Fibroblast of villous mesenchyme (primary cell): ENCODE measurements around the gene RBP3. TPM values are rescaled to one million over a fixed set of nuclear protein-coding genes. Genes with fewer than 3 reads are reported as not detected.

Experiments
- DNase-seq: peaks from one replicate; pipeline ENCODE4 v3.0.0-alpha.2; 2010; ENCODE audit warnings: low read depth
- H3K4me3 ChIP-seq: 2 replicates; pipeline ENCODE4 v1.5.1; 2011; ENCODE audit warnings: low read depth, mild to moderate bottlenecking, low read length
- CTCF ChIP-seq: IDR thresholded peaks from 2 replicates; pipeline ENCODE4 v1.5.1; 2012; ENCODE audit warnings: low read depth, mild to moderate bottlenecking, low read length; ENCODE audit not compliant: insufficient read depth
- total RNA-seq: library from RNA; depleted of rRNA; stranded (reverse); fragments of >200 nt; gene quantifications from 2 replicates; pipeline ENCODE4 v1.2.3, GENCODE V29; 2012

RBP3 gene
- total RNA-seq, 1 donor: not detected

- no peak for DNase-seq
- H3K4me3 ChIP-seq: no peak overlapping the region
- no peak for TF ChIP-seq CTCF
Observed at GRCh38 chr10:47316131-47316530, 32.0 kb upstream of the RBP3 start.

- no peak for TF ChIP-seq CTCF
- DNase-seq: no peak
- H3K4me3 ChIP-seq: no peak overlapping the region
Observed at GRCh38 chr10:47317251-47317650, 30.9 kb upstream of the RBP3 start.

- no peak for TF ChIP-seq CTCF
- H3K4me3 ChIP-seq: no peak overlapping the region
- DNase-seq: no peak
Observed at GRCh38 chr10:47318706-47319105, 29.5 kb upstream of the RBP3 start.

- no peak overlapping the region for H3K4me3 ChIP-seq
Observed at GRCh38 chr10:47319784-47320183, 28.4 kb upstream of the RBP3 start.

GRCh38 chr10:47320812-47321211 is 27.4 kb upstream of the RBP3 start:
- no peak for TF ChIP-seq CTCF
- H3K4me3 ChIP-seq: no peak overlapping the region
- no peak for DNase-seq

More at GRCh38 chr10:47319784-47320183, 28.4 kb upstream of the RBP3 start:
- no peak for TF ChIP-seq CTCF
- DNase-seq: no peak

GRCh38 chr10:47321521-47322195 is 26.5 kb upstream of the RBP3 start:
- DNase-seq: no peak
- no peak overlapping the region for H3K4me3 ChIP-seq
- TF ChIP-seq CTCF: no peak
